Kidney epithelial cell (primary cell): ENCODE measurements around the gene PPFIBP1. TPM values are rescaled to one million over a fixed set of nuclear protein-coding genes. Genes with fewer than 3 reads are reported as not detected.
"Not testable (repeated sequence)": the region's sequence is repeated elsewhere in the genome, so short reads cannot be mapped to it uniquely, and the experiment has no call there.

Experiments
- DNase-seq: peaks from one replicate; pipeline ENCODE4 v3.0.0-alpha.2; 2010; ENCODE audit warnings: low read depth
- H3K27me3 ChIP-seq: 2 replicates; pipeline ENCODE4 v1.6.0; 2011; ENCODE audit warnings: low read length; ENCODE audit not compliant: control insufficient read depth, insufficient read depth
- H3K36me3 ChIP-seq: 2 replicates; pipeline ENCODE4 v1.5.1; 2011; ENCODE audit warnings: low read length; ENCODE audit not compliant: control insufficient read depth, insufficient read depth
- H3K4me3 ChIP-seq: 2 replicates; pipeline ENCODE4 v1.5.1; 2011; ENCODE audit warnings: low read depth, mild to moderate bottlenecking, control low read depth, low read length
- total RNA-seq: library from RNA; depleted of rRNA; stranded (reverse); fragments of >200 nt; gene quantifications from 2 replicates; pipeline ENCODE4 v1.2.3, GENCODE V29; 2015
- TF ChIP-seq, protein P1 (sequence below): IDR thresholded peaks from 2 replicates; pipeline ENCODE4 v1.5.1; 2011; ENCODE audit warnings: mild to moderate bottlenecking, moderate library complexity, low read length, control low read depth, inconsistent platforms; ENCODE audit not compliant: insufficient read depth, poor library complexity, severe bottlenecking

PPFIBP1 gene
- total RNA-seq, 1 donor from 2014 or later = 119 TPM

GRCh38 chr12:27653661-27654060, 129.7 kb downstream of the PPFIBP1 start:
- no peaks in the 10 kb centered on the region for H3K36me3 ChIP-seq
- TF ChIP-seq, protein P1, sequence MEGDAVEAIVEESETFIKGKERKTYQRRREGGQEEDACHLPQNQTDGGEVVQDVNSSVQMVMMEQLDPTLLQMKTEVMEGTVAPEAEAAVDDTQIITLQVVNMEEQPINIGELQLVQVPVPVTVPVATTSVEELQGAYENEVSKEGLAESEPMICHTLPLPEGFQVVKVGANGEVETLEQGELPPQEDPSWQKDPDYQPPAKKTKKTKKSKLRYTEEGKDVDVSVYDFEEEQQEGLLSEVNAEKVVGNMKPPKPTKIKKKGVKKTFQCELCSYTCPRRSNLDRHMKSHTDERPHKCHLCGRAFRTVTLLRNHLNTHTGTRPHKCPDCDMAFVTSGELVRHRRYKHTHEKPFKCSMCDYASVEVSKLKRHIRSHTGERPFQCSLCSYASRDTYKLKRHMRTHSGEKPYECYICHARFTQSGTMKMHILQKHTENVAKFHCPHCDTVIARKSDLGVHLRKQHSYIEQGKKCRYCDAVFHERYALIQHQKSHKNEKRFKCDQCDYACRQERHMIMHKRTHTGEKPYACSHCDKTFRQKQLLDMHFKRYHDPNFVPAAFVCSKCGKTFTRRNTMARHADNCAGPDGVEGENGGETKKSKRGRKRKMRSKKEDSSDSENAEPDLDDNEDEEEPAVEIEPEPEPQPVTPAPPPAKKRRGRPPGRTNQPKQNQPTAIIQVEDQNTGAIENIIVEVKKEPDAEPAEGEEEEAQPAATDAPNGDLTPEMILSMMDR = no peak
- H3K27me3 ChIP-seq = no peaks in the 10 kb centered on the region
- H3K4me3 ChIP-seq = no peak overlapping the region
- no peak for DNase-seq

GRCh38 chr12:27655476-27655875, 131.5 kb downstream of the PPFIBP1 start:
- DNase-seq, H3K27me3 ChIP-seq, H3K36me3 ChIP-seq, H3K4me3 ChIP-seq: not testable (repeated sequence)

DNA sequence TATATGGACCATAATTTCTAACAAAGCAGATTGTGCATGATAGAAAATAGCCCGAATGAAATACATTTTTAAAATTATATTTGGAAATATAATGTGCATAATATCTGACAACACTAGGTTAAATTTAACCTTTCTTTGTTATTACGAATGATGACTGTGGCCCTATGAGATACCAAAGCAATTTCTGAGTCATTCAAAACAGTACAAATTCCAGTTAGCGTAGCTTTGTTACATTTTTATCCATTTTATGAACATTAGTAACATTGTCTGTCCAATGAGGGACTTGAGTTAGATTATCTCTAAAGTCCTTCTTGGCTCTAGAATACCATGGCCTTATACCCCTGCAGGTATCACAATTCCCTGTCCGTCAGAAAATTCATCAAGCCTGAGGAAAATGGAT, 133.3 kb downstream of the PPFIBP1 start:
- no peak for DNase-seq
- Histone ChIP-seq H3K27me3 (no peaks in the 10 kb centered on the region), H3K4me3 (no peak overlapping the region), H3K36me3 (no peaks in the 10 kb centered on the region)
- TF ChIP-seq, protein P1 = no peak

GRCh38 chr12:27665704-27666103, 141.7 kb downstream of the PPFIBP1 start:
- DNase-seq = no peak
- Histone ChIP-seq H3K4me3 (no peak overlapping the region), H3K27me3 (no peaks in the 10 kb centered on the region), H3K36me3 (peaks cover 1% of the 10 kb centered on the region)
- TF ChIP-seq, protein P1 = no peak

- TF ChIP-seq, protein P1 = no peak
- Histone ChIP-seq H3K36me3 (peaks cover 1% of the 10 kb centered on the region), H3K27me3 (no peaks in the 10 kb centered on the region), H3K4me3 (no peak overlapping the region)
- DNase-seq = no peak
Observed at GRCh38 chr12:27666510-27666909, 142.5 kb downstream of the PPFIBP1 start.

GRCh38 chr12:27667540-27667939, 143.5 kb downstream of the PPFIBP1 start:
- TF ChIP-seq, protein P1 = no peak
- no peak for DNase-seq
- Histone ChIP-seq H3K36me3 (peaks cover 1% of the 10 kb centered on the region), H3K27me3 (no peaks in the 10 kb centered on the region), H3K4me3 (no peak overlapping the region)

- Histone ChIP-seq H3K36me3 (peaks cover 4% of the 10 kb centered on the region), H3K27me3 (no peaks in the 10 kb centered on the region), H3K4me3 (no peak overlapping the region)
- TF ChIP-seq, protein P1 = no peak
- no peak for DNase-seq
Observed at GRCh38 chr12:27672051-27672450, 148.0 kb downstream of the PPFIBP1 start.
